K562 (cell line): ENCODE results near the gene ADSS1. TPM values are rescaled to one million over a fixed set of nuclear protein-coding genes. Genes with fewer than 3 reads are reported as not detected.

Experiments
- ATAC-seq: fragments of 200-7000 bp; cut with Tn5 transposase; 3 replicates; pipeline ENCODE4 v1.9.1; 2020; ENCODE audit warnings: moderate library complexity
- BruUV-seq: library from RNA; stranded (reverse); fragments of 400-500 nt; replicated peaks from 2 replicates; lab custom pipeline; 2021; lab: Mats Ljungman, UMichigan
- CTCF ChIA-PET: fragments of 300-600 bp; formaldehyde crosslinking; extraction: SDS; loops from one replicate; lab custom pipeline; 2021; ENCODE audit warnings: low intra/inter-chr PET ratio; lab: Yijun Ruan, JAX
- POLR2A ChIA-PET: fragments of 300-600, 350-650 bp; sonication (Branson Sonifier 250); formaldehyde crosslinking; extraction: SDS; loops from one replicate; lab custom pipeline; 2021; ENCODE audit warnings: antibody characterized with exemption, inconsistent platforms; lab: Yijun Ruan, JAX
- DNase-seq, 4 experiments: peaks; one replicate each; pipeline versions ENCODE4 v3.0.0 to v3.0.0-alpha.2; 2011 to 2018; ENCODE audit warnings: low spot score in 3 of 4, mixed read lengths in 3 of 4; ENCODE audit errors: extremely low read depth in 1 of 4
- FAIRE-seq: peaks from 2 replicates; lab custom pipeline; 2011; peaks lifted over from hg19 to GRCh38; lab: Jason Lieb, UNC
- H2AFZ ChIP-seq: 2 replicates; pipeline ENCODE4 v1.6.0; 2011; ENCODE audit warnings: low read depth, low read length, control low read depth, inconsistent platforms
- H3K27ac ChIP-seq: fragments of 200-600 bp; 3 replicates; pipeline ENCODE4 v1.8.0; 2011; ENCODE audit warnings: low read depth, mild to moderate bottlenecking, control low read depth, inconsistent platforms, low read length, moderate library complexity, mixed read lengths; ENCODE audit errors: extremely low read depth
- H3K27me3 ChIP-seq, 2 experiments: fragments of 300-600 bp in 1 of 2; 2 replicates in 1 of 2; 3 replicates in 1 of 2; pipeline versions ENCODE4 v1.6.0 to v1.8.0; 2011; ENCODE audit warnings: inconsistent platforms in 2 of 2, low read length in 2 of 2, mild to moderate bottlenecking in 1 of 2, mixed read lengths in 1 of 2, moderate library complexity in 1 of 2; ENCODE audit not compliant: control insufficient read depth in 2 of 2, insufficient read depth in 2 of 2
- H3K36me3 ChIP-seq: fragments of 300-600 bp; 3 replicates; pipeline ENCODE4 v1.8.0; 2011; ENCODE audit warnings: mild to moderate bottlenecking, low read length, inconsistent platforms; ENCODE audit not compliant: control insufficient read depth, insufficient read depth
- H3K4me1 ChIP-seq, 2 experiments: fragments of 200-600 bp in 1 of 2; replicated peaks in 1 of 2; 2 replicates in 1 of 2; 3 replicates in 1 of 2; pipeline versions ENCODE4 v1.5.1 to v1.8.0; 2011; ENCODE audit warnings: inconsistent platforms in 2 of 2, low read length in 2 of 2, mild to moderate bottlenecking in 1 of 2, mixed read lengths in 1 of 2, moderate library complexity in 1 of 2; ENCODE audit not compliant: control insufficient read depth in 2 of 2, insufficient read depth in 2 of 2
- H3K4me2 ChIP-seq: 2 replicates; pipeline ENCODE4 v1.6.1; 2011; ENCODE audit warnings: low read length, control low read depth, inconsistent platforms, mixed read lengths; ENCODE audit not compliant: insufficient read depth
- H3K4me3 ChIP-seq: fragments of 200-600 bp; sonication (generic), shearing (Covaris generic); 2 replicates; pipeline ENCODE4 v1.5.1; 2016; ENCODE audit warnings: control low read depth, inconsistent platforms
- H3K79me2 ChIP-seq: fragments of 200-600 bp; 3 replicates; pipeline ENCODE4 v1.8.0; 2011; ENCODE audit warnings: low read length, inconsistent platforms; ENCODE audit not compliant: control insufficient read depth, insufficient read depth
- H3K9ac ChIP-seq, 2 experiments: 2 replicates each; pipeline versions ENCODE4 v1.6.0 to v1.6.1; 2011; ENCODE audit warnings: low read depth in 2 of 2, low read length in 2 of 2, control low read depth in 1 of 2, inconsistent platforms in 1 of 2, mild to moderate bottlenecking in 1 of 2, mixed read lengths in 1 of 2; ENCODE audit not compliant: insufficient read depth in 1 of 2
- H3K9me1 ChIP-seq: one replicate; pipeline ENCODE4 v1.6.0; 2011; ENCODE audit warnings: inconsistent platforms, mild to moderate bottlenecking, low read length, moderate library complexity; ENCODE audit not compliant: control insufficient read depth, insufficient read depth
- H3K9me3 ChIP-seq: replicated peaks from 2 replicates; pipeline ENCODE4 v1.5.1; 2011; ENCODE audit warnings: low read depth, low read length, inconsistent platforms; ENCODE audit not compliant: control insufficient read depth, insufficient read depth
- H4K20me1 ChIP-seq: replicated peaks from 2 replicates; pipeline ENCODE4 v1.6.1; 2011; ENCODE audit warnings: low read length, inconsistent platforms, mixed read lengths; ENCODE audit not compliant: control insufficient read depth, insufficient read depth
- CAMTA2 ChIP-seq: fragments of 250-450 bp; sonication (Bioruptor Pico); conservative IDR thresholded peaks from 2 replicates; pipeline ENCODE4 v1.5.1; 2022
- CBFA2T3 ChIP-seq: fragments of 450-650 bp; IDR thresholded peaks from 2 replicates; pipeline ENCODE4 v1.6.1; 2017
- CTCF ChIP-seq, 3 experiments: IDR thresholded peaks in 2 of 3; conservative IDR thresholded peaks in 1 of 3; 2 replicates each; pipeline ENCODE4 v1.5.1; 2011 to 2012; ENCODE audit warnings: low read length in 3 of 3, mild to moderate bottlenecking in 3 of 3, control low read depth in 2 of 3, improper control_type of control experiment in 1 of 3, inconsistent platforms in 1 of 3, low read depth in 1 of 3, mixed read lengths in 1 of 3, moderate library complexity in 1 of 3; ENCODE audit not compliant: insufficient read depth in 2 of 3
- EGR1 ChIP-seq: fragments of 450-650 bp; conservative IDR thresholded peaks from 2 replicates; pipeline ENCODE4 v1.6.1; 2017; ENCODE audit warnings: mild to moderate bottlenecking
- ERF ChIP-seq: fragments of 450-650 bp; formaldehyde crosslinking; IDR thresholded peaks from 2 replicates; pipeline ENCODE4 v1.4.0; 2020; ENCODE audit warnings: mild to moderate bottlenecking, mixed read lengths
- HLTF ChIP-seq: fragments of 450-650 bp; IDR thresholded peaks from 2 replicates; pipeline ENCODE4 v1.6.1; 2016
- HNRNPUL1 ChIP-seq: fragments of 200-400 bp; formaldehyde crosslinking; IDR thresholded peaks from 2 replicates; pipeline ENCODE4 v1.6.1; 2017; ENCODE audit warnings: low read length
- NR3C1 ChIP-seq: sonication (generic); formaldehyde crosslinking; IDR thresholded peaks from 2 replicates; pipeline ENCODE4 v1.8.1; 2022; ENCODE audit warnings: missing genetic modification reagents
- NR4A1 ChIP-seq, 2 experiments: fragments of 250-450 bp in 1 of 2; fragments of 450-650 bp in 1 of 2; sonication (Bioruptor Pico) in 1 of 2; IDR thresholded peaks; 2 replicates each; pipeline versions ENCODE4 v1.4.0 to v1.6.1; 2016 to 2020; ENCODE audit warnings: mild to moderate bottlenecking in 2 of 2, missing compliant biosample characterization in 1 of 2, missing genetic modification characterization in 1 of 2, moderate library complexity in 1 of 2
- PKNOX1 ChIP-seq: fragments of 450-650 bp; IDR thresholded peaks from 2 replicates; pipeline ENCODE4 v1.6.1; 2016
- SMARCA4 ChIP-seq: fragments of 450-650 bp; IDR thresholded peaks from 2 replicates; pipeline ENCODE4 v1.6.1; 2016
- TEAD2 ChIP-seq: fragments of 450-650 bp; IDR thresholded peaks from 2 replicates; pipeline ENCODE4 v1.6.1; 2016; ENCODE audit warnings: missing genetic modification characterization, control low read depth, missing compliant biosample characterization
- ZNF146 ChIP-seq: IDR thresholded peaks from one replicate; pipeline ENCODE4 v1.6.1; 2018; ENCODE audit warnings: missing compliant biosample characterization; ENCODE audit not compliant: unreplicated experiment
- WGBS: fragments of 100-300 bp; shearing (Covaris generic); methylation state at CpG from one replicate; pipeline ENCODE4 v1.1.6; 2016; ENCODE audit warnings: low coverage, mixed read lengths; ENCODE audit not compliant: insufficient coverage; ENCODE audit errors: missing lambda C conversion rate; 5-methylcytosine and 5-hydroxymethylcytosine counted together
- in situ Hi-C: fragments of 300-500 bp; cut with MboI; formaldehyde crosslinking; loops from 4 replicates; pipeline ENCODE4 v1.15.0; 2018; ENCODE audit warnings: inconsistent platforms, mixed read lengths
- intact Hi-C: fragments of 100-400 bp; cut with micrococcal nuclease; formaldehyde crosslinking; loops from 2 replicates; pipeline ENCODE4 v1.14.2; 2022
- polyA plus RNA-seq, 8 experiments: library from polyadenylated mRNA; depleted of rRNA in 4 of 8; stranded (reverse) in 5 of 8; unstranded in 3 of 8; fragments of >200 nt; fragmentation: Nextera tagmentation in 2 of 8; fragmentation: Illumina TruSeq in 1 of 8; extraction: Ambion mirVana in 2 of 8; extraction: Trizol in 1 of 8; gene quantifications; 2 replicates each; pipeline versions ENCODE4 v1.2.1 to v1.2.3, GENCODE V29; 2011 to 2014; ENCODE audit warnings: inconsistent platforms in 1 of 8, missing spikeins in 1 of 8
- total RNA-seq, 7 experiments: library from RNA; depleted of rRNA in 6 of 7; stranded (reverse); fragments of >200 nt in 6 of 7; fragmentation: Illumina TruSeq in 2 of 7; extraction: Trizol in 2 of 7; gene quantifications; 2 replicates each; pipeline versions ENCODE4 v1.2.1 to v1.2.3, GENCODE V29; 2011 to 2021; ENCODE audit warnings: low replicate concordance in 1 of 7

ADSS1 gene
- total and polyA plus RNA-seq, 9 of the 15 experiments (the other 6 are each of a cell fraction or from before 2014, with no cell fraction given): 0.53 to 5.9 (median 3.9) TPM

- 85% methylated on average over 10 of the region's 15 CpGs for WGBS
- H3K79me2 ChIP-seq: no peaks in the 10 kb centered on the region
- H3K4me3 ChIP-seq: no peak overlapping the region
- DNase-seq: no peak
- H3K4me1 ChIP-seq: peaks cover 0 to 55% of the 10 kb centered on the region in 2 experiments; a peak in 2 of 5 replicates
- FAIRE-seq: no peak
- H3K9me1 ChIP-seq: no peaks in the 10 kb centered on the region
- intact Hi-C loops: no loop called here
- H3K36me3 ChIP-seq: peaks cover 58% of the 10 kb centered on the region; the same call in 1 of the 3 replicates
- no TSS peak for BruUV-seq
- in situ Hi-C loops: no loop called here
- ATAC-seq: no peak
- CTCF ChIA-PET: no interaction called here
- no peak overlapping the region for H3K27ac ChIP-seq
- TF ChIP-seq NR3C1 (CRISPR knock-in tag): no peak
- TF ChIP-seq, all 486 proteins: peak for 0
- Histone ChIP-seq H3K27me3 (no peaks in the 10 kb centered on the region), H4K20me1 (no peaks in the 10 kb centered on the region), H3K9me3 (no peaks in the 10 kb centered on the region), H2AFZ (no peak overlapping the region), H3K9ac (peak overlapping the region in 1 of 2 experiments; percentile 9; a peak in 1 of 4 replicates), H3K4me2 (no peak overlapping the region)
- POLR2A ChIA-PET: no interaction called here
Measured at GRCh38 chr14:104777808-104778249, 53.8 kb downstream of the ADSS1 start.

- no peak overlapping the region for H3K27ac ChIP-seq
- peaks cover 49% of the 10 kb centered on the region; the same call in 1 of the 3 replicates for H3K36me3 ChIP-seq
- CTCF ChIA-PET: no interaction called here
- H3K79me2 ChIP-seq: no peaks in the 10 kb centered on the region
- no peak for DNase-seq
- FAIRE-seq: no peak
- no peak overlapping the region for H3K4me2 ChIP-seq
- no peak overlapping the region for H2AFZ ChIP-seq
- H3K4me3 ChIP-seq: no peak overlapping the region
- ATAC-seq: no peak
- H4K20me1 ChIP-seq: no peaks in the 10 kb centered on the region; the same call in 1 of the 2 replicates
- H3K9me3 ChIP-seq: no peaks in the 10 kb centered on the region
- no peak overlapping the region; a peak in 1 of 4 replicates for H3K9ac ChIP-seq
- in situ Hi-C loops (no loop called here), intact Hi-C loops (no loop called here)
- peaks cover 0 to 55% of the 10 kb centered on the region in 2 experiments; a peak in 2 of 5 replicates for H3K4me1 ChIP-seq
- WGBS: 80% methylated on average over 7 of the region's 15 CpGs
- H3K27me3 ChIP-seq: no peaks in the 10 kb centered on the region
- POLR2A ChIA-PET: no interaction called here
- no peaks in the 10 kb centered on the region for H3K9me1 ChIP-seq
- BruUV-seq: no TSS peak
- TF ChIP-seq CAMTA2 (CRISPR knock-in tag): no peak
- no peak for TF ChIP-seq TEAD2 (tag)
- TF ChIP-seq PKNOX1: no peak
- no peak for TF ChIP-seq HNRNPUL1
- no peak for TF ChIP-seq ERF (CRISPR knock-in tag)
- TF ChIP-seq CBFA2T3: no peak
- no peak for TF ChIP-seq SMARCA4
- no peak for TF ChIP-seq EGR1
- no peak for TF ChIP-seq NR4A1 (CRISPR knock-in tag; IDR thresholded peaks at IDR 0.05)
- no peak for TF ChIP-seq NR4A1 (tag; IDR thresholded peaks at IDR 0.05)
- TF ChIP-seq ZNF146 (CRISPR knock-in tag): no peak
- no peak for TF ChIP-seq CTCF (IDR thresholded peaks at IDR 0.05 in 2 of 3, conservative IDR thresholded peaks at IDR 0.05 in 1 of 3; ENCODE audit: insufficient read depth in 2 of 3, low read depth in 1 of 3, low read length in 3 of 3)
- no peak for TF ChIP-seq HLTF
Measured at GRCh38 chr14:104778694-104779331, 54.8 kb downstream of the ADSS1 start.
